Stimulated activated CD4-positive, alpha-beta T cell treated with anti-CD3 and anti-CD28 coated beads, Interleukin-1b, Interleukin-23, amount 100 ng/mL, for 48 hours (primary cell): ENCODE measurements around the gene DENND4A.
A peak's percentile ranks its signal among the peaks of the same experiment; 100 is the strongest.

Experiments used
- DNase-seq: peaks from one replicate; pipeline ENCODE4 v3.0.0-alpha.2; 2020

The DENND4A gene

DNA sequence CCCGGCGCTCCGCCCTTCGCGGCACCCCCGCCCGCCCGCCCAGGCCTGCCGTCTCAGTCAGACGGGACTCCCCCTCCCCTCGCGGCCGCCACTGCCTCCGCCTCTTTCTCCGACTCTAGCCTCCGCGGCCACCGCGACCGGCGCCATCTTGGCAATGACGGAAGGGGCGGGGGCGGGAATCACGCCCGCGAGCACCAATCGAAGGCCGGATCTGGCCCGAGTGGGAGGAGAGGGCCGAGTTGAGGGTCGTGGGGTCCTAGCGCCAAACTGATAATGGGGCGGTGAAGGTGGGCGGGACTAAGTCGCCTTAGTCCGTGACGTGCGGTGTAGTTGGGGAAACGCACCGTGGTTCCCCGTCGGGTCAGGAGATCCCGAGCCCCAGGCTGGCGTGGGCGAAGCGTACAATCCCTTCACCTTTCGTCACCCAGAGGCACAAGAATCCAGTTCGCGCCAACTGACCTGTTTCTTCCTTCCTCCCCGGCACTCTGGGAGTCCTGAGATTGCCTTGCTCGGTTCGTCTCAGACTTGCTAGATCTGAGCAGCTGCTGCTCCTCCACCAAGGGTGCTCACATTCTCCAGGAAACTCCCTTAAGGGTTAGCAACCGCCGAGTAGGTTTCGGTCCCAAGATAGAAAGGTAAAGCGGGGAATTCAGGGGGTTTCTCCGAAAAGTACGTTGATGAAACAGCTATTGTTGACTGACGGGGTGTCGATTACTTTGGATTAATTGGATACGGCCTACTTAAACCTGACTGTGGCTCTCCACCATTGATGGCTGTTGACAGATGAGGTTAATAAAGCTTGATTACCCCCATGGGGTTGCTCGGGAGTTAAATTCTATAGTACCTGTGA, at the start of gene DENND4A:
DENND4A (minus strand) TSS at position 156 of the 850 bp plus-strand sequence. CDS start 35,843 bp downstream, outside the sequence.
- peak; percentile 99 for DNase-seq

DNA sequence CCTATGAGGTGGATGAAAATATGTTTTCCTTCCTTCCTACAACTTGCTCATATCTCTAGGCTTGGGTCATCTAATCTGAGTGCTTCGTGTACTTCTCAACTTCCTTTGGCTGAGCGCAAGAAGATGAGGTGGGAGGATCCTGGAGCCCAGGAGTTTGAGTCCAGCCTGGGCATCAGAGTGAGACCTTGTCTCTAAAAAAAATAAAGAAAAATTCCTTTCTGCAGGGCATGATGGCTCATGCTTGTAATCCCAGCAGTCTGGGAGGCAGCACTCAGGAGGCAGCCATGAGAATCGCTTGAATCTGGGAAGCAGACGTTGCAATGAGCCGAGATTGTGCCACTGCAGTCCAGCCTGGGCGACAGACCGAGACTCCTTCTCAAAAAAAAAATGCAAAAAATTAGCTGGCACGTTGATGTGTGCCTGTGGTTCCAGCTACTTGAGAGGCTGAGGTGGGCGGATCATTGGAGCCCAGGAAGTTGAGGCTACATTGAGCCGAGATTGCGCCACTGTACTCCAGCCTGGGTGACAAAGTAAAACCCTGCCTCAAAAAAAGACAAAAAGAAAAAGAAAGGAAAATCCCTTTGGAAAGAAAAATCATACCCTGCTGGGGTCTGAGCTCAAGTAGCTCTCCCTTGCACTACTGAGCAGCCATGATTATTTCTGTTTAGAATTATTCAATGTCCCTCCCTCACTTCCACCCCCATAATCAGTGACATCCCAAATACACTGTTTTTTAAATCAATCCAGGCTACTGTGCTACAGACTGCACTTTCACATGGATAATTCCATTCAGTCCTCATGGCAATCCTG, 49.2 kb upstream of the DENND4A start:
- no peak for DNase-seq

DNA sequence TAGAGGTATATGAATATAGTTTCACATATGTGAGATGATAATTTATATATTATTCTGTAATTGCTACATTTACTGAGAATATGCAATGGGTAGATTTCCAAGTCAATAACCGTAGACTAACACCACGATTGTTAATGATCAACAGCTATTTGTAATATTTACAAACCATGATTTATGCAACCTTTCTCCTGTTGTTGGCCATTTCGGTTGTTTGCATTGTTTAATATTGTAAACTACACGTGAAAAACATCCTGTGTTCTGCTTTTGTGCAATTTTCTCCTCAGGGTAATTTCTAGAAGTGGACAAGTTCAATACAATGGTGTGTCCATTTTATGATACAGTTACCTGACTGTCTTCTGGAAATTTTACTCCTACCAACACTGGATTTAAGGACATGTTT, 47.9 kb upstream of the DENND4A start:
- no peak for DNase-seq

DNA sequence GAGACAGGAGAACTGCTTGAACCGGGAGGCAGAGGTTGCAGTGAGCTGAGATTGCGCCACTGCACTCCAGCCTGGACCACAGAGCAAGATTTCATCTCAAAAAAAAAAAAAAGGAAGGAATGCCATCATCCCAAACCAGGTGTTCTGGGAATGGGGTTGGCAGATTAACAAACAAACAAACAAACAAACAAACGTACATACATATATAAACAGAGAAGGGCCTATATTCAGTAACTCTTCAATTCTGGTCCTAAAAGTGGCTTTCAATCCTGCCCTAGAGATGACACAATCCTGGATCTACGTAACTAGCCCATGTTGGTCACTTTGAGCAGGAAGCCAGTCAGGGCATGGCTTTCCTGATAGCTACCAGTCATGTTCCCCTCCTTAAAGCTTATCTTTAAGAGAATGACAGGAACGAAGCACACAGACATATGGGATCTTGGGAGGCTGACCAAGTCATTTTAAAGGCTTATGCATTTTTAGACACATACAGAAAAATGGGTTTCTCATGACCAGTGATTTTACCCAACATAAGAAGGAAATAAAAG, 47.3 kb upstream of the DENND4A start:
- DNase-seq: no peak

DNA sequence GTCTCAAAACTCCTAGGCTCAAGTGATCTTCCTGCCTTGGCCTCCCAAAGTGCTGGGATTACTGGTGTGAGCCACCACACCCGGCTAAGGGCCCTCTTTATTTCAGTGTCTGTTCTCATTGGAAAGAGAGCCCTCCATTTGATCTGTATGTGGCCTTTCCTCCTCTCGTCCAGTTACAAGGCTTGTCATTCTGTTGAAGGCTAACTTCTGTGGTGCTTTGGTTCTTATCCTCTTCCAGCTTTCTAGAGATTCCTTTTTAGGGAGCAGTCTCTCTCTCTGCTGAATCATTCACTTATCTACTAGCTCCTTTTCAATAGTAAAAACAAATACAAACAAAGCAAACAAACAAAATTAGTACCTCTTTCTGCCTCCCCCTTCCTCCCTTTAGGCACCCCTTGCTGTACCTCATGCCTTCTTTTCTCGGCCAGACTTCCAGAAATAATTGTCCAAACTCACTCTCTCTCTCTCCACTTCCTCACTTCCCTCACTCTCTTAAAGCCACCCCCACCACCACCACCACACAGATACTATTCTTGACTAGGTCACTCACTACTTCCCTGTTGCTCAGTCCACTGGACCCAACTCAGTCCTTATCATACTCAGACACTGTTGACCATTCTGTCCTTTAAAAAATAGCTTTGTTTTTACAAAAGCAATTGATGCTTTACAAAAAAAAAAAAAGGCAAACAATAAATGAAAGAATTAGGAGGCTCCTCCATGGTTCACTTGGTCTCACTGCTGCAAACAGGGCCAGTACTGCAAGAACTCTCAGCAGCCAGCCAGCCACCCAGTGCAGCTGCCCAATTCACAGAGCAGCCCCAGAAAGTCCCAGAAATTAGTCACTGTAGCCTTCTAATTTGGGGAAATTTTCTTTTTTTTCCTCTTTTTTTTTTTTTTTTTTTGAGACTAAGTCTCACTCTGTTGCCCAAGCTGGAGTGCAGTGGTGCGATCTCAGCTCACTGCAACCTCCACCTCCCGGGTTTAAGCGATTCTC, 45.5 kb upstream of the DENND4A start:
- no peak for DNase-seq

DNA sequence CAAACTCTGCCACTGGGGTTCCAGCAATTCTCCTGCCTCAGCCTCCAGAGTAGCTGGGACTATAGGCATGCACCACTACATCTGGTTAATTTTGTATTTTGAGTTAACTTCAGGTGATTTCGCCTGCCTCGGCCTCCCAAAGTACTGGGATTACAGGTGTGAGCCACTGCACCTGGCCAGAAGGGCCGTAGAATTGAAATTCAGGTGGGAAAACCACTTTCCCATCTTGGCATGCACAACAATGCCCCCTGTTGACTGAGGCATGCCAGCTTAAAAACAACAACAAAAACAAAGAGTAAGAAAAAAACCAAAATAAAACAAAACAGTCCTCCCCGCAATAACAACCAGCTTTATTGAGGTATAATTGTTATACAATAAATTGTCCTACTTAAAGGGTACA, 44.6 kb upstream of the DENND4A start:
- DNase-seq: no peak

DNA sequence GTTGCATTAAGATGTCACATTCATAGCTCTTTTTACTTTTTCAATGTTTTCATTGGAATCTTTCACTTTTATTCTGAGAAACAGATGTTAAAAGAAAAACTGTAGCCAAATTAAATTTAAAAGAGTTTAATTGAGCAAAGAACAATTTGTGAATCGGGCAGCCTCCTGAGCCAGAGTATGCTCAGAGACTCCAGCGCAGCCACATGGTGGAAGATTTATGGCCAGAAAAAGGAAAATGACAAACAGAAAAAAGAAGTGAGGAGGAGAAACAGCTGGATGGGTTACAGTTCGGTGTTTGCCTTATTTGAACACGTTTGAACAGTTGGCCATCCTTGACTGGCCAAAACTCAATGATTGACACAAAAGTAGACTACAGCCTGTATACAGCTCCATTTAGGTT, 43.4 kb upstream of the DENND4A start:
- DNase-seq: no peak

DNA sequence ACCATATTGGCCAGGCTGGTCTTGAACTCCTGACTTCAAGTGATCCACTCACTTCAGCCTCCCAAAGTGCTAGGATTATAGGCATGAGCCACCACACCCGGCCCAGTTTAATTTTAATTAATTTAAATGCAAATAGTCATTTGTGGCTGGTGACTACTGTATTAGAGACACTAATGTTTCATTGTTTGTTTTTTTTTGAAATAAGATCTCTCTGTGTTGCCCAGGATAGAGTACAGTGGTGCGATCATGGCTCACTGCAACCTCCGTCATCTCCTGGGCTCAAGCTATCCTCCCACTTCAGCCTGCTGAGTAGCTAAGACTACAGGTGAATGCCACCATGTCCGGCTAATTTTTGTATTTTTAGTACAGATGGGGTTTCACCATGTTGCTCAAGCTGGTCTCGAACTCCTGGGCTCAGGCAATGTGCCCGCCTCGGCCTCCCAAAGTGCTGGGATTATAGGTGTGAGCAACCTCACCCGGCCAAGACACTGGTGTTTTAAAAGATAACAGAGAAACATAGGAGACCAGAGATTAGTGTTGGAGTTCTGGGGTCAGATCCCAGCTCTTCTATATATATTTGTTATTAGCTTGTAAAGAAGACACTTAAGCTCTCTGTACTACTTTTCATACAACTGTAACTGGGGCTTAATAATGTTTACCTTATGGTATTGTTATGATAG, 42.6 kb upstream of the DENND4A start:
- DNase-seq: no peak

DNA sequence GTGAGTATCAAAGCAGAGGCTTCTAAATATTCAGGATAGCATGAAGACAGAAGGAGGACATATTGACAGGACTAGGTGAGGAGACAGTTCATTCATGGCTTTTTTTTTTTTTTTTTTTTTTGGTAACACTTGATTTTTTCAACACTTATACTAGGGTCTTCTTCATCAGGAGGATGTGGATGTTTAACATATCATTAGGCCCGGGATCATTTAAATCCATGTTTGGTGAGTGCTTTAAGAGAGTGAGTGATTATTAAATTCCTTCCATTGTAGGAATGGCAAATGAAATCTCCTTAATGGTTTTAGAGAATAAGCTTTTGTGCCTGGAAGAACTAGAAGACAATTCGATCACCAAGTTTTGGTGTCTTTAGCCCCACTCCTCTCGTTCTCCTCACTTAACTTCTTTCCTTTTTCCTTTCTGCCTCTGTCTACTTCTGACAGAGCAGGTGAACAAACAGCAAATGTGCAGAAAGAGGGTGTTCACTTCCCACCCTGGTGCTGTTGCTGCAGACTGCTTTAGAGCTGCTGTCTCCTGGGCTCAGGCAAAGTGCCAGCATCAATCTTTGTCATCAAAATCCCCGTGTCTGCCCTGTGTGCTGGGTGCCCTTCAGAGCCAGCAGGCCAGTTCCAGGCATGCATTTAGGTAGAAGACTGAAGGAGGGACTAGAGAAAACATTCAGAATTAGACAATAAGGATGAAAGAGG, 41.6 kb upstream of the DENND4A start:
- peak; percentile 39 for DNase-seq

DNA sequence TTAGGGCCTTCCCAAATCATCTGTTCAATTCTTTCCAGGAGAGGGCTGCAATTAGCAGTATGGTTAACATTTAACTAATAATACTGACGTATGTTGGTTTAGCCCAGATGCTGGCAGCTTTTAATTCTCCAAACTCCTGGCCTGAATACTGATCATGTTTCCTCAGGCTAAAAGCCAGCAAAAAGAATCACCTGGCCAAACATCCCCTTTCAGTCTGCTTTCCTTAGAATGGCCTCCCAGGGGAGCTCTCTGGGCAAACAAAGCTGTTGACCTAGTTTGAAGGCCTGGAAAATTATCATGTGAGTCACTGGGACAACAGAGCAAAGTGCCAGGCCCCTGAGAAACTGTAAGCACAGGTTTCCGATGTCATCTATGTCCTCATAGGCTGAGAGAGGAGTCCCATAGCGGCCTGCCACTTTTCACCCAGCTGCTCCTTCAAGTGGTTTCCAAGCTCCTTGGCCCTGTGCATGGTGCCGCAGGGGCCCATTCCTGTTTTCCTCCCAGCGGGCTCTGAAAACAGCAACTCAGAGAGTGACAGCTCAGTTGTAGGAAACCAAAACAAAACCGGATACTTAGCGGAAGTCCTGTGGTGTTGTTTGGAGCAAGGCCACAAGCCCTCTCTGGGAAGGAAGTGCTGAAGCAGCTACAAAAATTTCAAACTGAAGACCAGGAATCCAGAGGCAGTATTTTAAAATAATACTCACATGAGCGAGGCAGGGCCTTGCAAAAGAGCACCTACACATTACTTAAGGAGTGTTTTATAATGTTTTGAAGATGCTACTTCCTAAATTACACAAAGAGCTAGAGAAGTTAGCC, 40.7 kb upstream of the DENND4A start:
- DNase-seq: peak; percentile 43

DNA sequence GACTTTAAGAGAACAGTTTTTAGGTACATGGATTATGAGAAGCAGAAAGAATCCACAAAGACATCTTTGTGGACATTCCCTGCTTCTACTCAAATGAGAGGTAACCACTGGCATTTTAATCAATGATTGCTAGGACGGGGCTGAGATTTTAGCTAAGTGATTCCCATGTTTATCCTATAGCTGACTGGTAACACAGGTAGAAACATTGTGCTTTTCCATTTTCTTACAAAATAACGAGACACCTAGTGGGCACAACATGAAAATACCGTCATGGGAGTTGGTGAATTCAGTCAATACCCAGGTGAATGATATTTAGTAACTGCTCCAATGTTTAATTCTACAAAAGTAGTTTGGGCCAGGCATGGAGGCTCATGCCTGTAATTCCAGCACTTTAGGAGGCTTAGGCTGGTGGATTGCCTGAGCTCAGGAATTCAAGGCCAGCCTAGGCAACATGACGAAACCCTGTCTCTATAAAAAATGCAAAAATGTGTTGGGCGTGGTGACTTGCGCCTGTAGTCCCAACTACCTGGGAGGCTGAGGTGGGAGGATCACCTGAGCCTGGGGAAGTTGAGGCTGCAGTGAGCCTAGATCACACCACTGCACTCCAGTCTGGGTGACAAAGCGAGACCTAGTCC, 37.2 kb upstream of the DENND4A start:
- DNase-seq: no peak

DNA sequence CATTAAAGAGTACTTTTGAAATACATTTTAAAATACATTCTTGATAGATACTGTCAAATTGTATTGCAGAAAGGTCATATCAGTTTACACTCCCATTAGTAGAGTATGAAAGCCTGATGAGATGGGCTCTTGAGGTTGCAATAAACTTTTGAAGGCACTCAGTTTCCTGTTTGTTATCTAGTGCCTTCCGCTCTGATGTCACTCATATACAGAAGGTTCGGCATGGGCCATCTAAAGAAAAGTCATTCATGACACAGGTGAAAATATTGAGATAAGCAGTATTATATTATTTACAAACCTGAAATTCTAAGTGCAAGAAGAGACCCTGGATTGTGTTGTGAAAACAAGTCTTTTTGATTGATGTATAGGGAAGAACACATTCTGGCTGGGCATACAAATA, 36.5 kb upstream of the DENND4A start:
- no peak for DNase-seq

DNA sequence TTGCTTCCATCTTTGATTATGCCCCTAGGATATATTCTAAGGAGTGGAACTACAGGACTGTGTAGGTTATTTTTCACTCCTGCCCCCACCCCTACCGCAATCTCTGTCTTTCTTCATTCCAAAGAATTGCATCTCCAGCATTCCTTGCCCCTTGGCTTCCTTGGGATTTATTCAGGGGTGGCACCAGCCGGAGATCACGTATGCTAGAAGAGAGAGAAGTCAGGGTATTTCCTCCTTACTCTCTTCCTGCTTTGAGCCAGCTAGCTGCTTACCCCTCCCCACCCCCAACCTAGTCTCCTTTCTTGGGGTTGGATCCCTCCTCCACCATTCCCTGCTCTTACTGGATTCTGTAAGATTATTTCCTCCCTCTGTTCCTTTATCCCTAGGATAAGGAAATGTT, 35.0 kb upstream of the DENND4A start:
- no peak for DNase-seq

DNA sequence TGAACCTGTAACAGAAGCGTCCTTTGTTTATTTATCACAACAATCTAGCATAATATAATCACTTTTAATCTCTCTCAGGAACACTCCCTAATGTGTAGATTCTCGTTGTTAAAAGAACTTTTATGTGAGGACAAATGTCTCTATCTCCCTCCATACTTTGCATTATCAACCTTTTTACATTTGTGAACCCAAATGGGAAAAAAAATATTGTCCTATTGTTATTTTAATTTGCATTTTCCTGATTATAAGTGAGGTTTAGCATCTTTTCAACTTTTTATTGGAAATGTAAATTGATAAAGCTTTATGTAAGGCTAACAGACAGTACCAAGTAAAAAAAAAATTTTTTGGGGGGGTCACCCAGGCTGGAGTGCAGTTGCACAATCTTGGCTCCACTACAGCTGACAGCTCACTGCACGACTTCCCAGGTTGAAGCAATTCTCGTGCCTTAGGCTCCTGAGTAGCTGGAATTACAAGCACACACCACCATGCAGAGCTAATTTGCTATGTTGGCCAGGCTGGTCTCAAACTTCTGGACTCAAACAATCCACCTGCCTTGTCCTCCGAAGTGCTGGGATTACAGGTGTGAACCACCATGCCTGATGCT, 33.0 kb upstream of the DENND4A start:
- no peak for DNase-seq

DNA sequence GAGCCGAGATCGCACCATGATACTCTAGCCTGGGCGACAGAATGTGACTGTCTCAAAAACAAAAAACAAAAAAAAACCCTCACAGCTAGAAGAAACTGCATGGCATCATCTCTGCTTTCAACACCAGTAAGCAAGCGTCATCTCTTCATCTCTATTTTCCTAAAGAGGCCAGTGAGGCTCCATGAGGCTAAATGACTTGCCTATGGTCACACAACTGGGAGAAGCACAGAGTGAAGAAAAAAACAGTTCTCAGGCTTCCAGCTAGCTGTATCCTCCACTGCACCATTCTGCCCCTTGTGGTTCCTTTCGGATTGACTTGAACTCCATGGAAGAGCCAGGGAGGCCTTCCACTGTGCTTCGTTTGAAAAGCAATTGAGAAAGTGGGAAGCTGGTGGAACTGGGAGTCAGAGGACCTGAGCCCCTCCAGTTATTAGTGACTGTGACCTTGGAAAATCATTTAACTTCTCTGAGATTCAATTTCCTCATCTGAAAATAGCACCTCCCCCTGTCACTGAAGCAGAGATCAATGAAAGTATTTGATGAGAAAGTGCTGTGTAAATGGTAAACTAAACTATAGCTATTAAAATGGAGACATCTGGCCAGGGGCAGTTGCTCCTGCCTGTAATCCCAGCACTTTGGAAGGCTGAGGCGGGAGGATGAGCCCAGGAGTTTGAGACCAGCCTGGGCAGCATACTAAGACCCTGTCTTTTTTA, 32.1 kb upstream of the DENND4A start:
- DNase-seq: no peak

DNA sequence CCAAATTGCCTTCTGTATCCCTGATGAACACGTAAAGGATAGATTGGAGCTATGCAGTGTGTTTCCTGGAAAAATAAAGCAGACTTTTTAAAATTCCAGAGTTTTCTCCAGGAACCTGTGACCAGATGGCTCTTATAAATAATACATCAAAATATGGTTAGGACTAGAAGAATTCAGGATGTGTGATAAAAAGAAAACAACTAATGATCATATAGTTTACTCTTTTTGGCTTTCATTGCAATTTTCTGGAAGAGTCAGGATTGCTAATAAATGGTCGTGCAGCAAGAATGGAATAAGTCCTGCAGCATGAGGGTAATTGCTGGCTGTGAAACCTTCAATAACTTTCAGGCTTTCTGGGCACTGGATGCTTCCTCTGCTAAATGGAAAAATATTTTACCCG, 30.2 kb upstream of the DENND4A start:
- DNase-seq: no peak

DNA sequence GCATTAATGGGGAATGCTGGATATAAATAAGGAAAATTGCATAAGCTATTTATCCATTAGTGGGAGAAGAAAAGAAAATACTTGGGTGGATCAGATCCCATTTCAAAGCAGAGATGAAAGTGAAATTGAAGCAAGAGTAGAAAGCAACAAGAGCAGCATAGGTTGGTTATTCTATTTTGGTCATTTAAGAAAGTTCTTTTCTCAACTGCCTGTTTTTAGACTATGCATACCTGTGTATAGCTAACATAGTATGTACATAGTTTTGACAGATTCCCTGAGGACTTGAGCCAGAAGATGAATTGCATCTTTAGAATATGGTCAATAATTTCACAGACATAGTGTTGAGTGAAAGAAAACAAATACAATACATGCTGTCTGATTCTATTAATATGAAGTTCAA, 29.0 kb upstream of the DENND4A start:
- no peak for DNase-seq

DNA sequence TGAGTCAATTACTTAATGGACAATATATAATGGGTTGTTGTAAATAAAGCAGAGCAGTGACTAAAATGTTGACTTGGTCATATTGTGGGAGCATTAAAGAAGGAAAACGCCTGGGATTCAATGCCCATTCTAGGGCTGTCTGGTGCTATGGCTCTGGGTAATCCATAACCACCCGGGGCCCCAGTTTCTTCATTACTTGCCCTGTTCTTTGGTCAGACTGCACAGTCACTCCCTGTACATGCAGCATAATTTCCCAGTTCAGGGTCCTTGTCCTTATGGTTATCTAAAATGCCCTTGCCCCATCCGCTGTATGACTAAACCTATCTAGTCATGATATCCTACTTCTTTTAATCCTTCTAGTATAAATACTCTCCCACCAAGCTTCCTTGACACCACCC, 27.5 kb upstream of the DENND4A start:
- DNase-seq: no peak
